GDM1 (cell line): Measurements from ENCODE around the gene ADCY1.
A peak's percentile ranks its signal among the peaks of the same experiment; 100 is the strongest.
"Not testable (repeated sequence)": the region's sequence is repeated elsewhere in the genome, so short reads cannot be mapped to it uniquely, and the experiment has no call there.

Source experiments
- DNase-seq: peaks from one replicate; lab custom pipeline; 2025; lab: John Stamatoyannopoulos, UW

Gene ADCY1

GRCh38 chr7:45759464-45759863, 185.3 kb downstream of the ADCY1 start:
- not testable (repeated sequence) for DNase-seq

- DNase-seq = not testable (repeated sequence)
Observed at GRCh38 chr7:45761545-45762205, 187.5 kb downstream of the ADCY1 start.

GRCh38 chr7:45762225-45762994, 188.2 kb downstream of the ADCY1 start:
- DNase-seq = not testable (repeated sequence)

- peak; percentile 97 for DNase-seq
Observed at GRCh38 chr7:45768516-45769394, 194.6 kb downstream of the ADCY1 start.

- DNase-seq = not testable (repeated sequence)
Observed at GRCh38 chr7:45769626-45770025, 195.5 kb downstream of the ADCY1 start.
